Inflammatory macrophage treated with lipopolysaccharide for 4 hours (primary cell): ENCODE measurements around the gene ATF3.
"Not testable (repeated sequence)": the region's sequence is repeated elsewhere in the genome, so short reads cannot be mapped to it uniquely, and the experiment has no call there.

Source experiments
- DNase-seq: peaks from one replicate; pipeline ENCODE4 v3.0.0-alpha.2; 2020

Gene ATF3

DNA sequence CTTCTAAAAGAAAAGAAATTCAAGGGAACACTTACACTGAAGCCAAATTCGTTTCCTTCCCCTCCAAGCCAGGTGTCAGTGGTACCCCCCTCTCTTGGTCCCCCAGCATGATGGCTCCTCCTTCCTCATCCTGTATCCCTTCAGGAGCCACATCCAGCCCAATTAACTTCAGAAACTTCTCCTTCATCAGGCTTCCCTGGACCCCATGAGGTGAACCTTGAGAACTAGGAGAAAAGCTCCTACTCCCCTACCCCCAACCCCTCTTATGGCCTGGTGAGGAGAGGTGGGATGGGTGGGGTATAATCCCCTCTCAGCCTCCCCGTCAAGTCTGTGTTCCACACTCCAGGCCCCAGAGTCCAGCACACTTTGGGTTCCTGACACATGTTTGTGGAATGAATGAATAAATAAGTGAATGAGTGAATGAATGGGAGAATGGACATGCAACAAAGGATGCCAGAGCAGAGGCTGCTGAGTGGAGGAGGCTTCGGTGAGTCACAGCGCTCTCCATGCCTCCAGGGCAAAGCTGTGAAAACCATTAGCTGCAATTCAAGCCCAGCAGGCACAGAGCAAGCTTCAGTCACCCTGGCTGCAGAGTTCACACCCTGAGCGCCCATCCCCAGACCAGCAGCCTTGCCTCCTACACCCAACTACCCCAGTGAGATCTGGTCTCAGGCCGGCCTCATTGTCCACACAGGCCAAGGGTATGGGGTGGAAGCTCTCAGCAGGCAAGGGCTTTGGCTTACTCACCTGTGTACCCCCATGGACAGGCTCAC lies 47.3 kb downstream of the ATF3 start:
- DNase-seq, result no peak

DNA sequence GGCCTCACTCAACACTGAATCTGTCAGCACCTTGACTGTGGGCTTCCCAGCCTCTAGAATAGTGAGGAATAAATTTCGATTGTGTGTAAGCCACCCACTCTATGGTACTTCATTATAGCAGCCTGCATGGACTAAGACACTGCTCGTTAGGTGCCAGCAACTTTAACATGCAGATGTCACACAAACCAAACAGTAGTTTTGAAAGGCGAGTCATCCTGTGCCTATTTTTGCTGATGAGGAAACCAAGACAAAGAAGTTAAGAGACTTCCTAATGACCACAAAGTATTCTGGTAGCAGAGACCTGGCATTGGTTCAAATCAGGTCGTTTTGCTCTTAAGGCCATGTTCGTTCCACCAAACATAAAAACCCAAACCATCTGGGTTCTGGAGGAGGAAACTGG lies 48.2 kb downstream of the ATF3 start:
- no peak for DNase-seq

DNA sequence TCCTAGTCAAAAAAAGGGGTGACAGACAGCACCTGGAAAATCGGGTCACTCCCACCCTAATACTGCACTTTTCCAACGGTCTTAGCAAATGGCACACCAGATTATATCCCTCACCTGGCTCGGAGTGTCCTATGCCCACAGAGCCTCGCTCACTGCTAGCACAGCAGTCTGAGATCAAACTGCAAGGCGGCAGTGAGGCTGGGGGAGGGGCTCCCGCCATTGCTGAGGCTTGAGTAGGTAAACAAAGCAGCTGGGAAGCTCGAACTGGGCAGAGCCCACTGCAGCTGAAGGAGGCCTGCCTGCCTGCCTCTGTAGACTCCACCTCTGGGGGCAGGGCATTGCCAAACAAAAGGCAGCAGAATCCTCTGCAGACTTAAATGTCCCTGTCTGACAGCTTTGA lies 49.7 kb downstream of the ATF3 start:
- DNase-seq, result not testable (repeated sequence)

DNA sequence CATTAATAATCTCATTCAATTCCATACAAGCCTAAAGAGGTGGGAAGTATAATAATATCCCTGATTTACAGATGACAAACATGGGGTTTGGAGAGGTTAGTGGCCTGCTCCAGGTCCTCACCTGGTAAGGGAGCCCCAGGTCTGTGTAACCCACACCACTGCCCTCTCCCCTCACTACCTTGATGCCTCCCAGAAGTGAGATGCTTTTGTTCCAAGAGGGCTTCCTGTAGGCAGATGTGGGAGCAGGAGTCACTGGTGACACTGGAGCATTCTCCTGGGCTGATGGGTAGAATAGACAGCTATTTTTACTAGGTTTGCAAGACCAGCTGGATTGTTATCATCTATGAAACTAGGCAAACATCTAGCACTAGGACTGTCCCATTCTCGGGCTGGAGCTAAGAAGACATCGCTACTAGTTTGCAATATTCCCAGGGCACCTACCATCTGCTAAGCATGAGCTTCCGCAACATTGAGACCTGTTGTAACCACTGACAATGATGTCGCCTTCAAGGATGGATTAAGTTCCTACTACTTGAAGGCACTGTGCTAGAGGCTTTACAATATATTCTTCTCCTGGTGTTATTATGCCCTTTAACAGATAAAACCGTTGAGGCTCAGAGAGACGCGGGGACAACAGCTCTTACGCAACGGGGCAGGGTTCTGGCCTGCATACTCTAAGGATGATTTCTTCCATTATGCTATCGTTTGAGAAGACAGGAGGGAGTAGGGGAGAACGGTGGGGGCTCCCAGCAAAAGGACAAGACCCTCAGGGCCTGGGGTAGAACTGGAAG lies 56.0 kb downstream of the ATF3 start:
- DNase-seq, result peak; percentile 6

DNA sequence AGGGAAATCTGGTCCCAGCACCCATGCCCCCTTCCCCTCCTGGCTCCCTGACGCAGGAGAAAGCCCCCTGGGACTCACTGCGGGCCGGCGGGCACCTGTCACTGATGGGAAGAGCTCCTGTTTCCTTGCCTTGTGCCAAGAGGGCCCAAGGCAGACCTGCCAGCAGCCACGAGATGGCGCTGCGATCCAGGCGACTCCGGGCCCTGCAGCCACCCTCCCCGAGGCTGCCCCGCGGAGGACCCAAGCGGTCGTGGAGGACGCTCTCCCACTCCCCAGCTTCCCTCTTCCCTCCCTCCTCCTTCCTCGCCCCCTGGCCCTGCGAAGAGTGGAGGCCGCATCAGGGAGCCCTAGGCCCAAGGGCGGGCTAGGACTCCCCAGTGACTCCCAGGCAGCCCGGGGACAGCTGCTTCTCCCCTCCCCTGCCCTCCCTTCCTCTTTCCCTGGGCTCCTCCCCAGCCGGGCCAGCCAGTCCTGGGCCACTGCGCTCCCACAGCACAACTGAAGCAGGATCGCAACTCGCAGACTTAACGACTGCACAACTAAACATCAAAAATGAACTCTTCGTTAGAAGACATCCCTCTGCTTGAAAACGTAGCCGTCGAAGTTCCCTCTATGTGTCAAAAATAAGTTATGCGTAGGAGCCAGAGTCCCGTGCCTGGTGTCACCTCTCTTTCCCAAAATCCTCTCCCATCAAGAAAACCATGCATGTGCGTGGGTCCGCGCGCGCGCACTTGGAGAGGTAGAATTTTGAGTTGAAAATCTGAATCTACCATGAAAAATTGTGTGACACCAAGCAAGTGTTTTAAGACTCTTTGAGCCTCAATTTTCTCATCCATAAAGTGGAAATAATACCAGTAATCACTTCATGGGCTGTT lies 56.9 kb downstream of the ATF3 start:
- peak; percentile 87 for DNase-seq

DNA sequence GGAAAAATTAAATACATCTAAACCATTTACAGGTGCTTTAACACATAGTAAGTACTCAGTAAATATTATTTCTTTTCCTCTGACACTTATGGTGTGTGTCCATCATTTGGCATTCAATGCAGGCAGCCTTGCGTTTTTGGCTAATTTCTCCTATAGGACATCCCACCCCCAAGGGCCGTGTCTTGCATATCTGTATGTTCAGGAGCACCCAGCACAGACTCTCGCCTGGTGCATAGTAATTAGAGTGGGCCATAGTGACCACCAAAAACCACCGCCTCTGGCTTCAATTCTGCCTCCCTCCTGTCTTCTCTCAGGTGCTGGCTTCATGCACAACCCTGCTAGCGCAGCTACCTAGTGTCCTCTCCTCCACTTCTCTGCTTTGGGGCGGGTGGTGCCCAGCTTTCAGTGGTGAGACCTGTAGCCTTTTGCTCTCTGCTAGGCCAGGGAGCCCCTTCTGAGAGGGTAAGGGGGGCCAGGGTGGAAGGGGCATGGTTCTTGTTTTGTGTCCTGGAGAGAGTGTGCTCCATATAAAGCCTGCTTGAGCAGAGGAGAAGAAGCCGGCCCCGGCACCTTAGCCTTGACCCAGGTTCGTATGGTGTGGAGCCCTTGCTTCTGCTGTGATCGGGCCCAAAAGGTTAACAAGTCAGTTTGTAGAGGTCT lies 57.7 kb downstream of the ATF3 start:
- DNase-seq, result no peak

DNA sequence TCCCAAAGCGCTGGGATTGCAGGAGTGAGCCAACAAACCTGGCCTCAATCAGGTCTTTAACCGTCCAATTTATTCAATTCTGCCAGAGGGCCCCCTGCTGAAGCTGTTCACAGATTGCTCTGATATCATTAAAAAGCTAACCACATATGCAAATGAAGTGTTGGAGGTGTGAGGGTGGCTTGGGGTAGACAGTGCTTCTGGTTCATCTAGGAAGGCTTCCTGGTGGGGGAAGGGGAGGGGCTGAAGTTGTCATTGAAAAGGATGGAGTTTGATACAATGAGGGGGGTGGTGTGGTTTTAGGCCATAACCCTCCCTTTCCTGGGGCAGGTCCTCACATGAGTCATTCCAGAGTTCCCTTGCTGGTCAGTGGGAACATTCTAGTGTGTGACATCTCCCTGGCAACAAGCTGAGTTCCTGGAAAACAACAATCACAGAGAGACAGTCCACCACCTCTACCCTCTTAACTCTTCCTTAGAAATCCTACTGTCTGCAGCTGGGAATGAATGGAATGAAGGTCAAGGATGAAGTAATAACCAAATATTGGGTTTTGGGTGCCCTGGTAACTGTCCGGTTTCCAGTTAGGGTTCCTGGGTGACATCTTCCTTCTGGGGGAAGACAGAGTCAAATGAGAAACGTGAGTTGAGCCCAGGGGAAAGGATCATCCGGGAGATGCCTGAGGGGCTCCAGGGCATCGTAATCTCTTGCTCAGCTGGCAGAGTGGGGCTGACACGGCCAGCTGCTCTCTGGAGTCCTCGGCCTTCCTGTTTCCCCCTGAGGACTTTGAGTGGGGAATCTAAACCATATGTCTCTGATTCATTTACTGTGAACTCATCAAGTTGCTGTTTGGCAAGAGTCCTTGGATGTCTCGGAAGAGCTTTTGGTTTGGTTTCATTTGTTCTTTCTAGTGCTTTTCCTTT lies 58.9 kb downstream of the ATF3 start:
- peak; percentile 97 for DNase-seq

DNA sequence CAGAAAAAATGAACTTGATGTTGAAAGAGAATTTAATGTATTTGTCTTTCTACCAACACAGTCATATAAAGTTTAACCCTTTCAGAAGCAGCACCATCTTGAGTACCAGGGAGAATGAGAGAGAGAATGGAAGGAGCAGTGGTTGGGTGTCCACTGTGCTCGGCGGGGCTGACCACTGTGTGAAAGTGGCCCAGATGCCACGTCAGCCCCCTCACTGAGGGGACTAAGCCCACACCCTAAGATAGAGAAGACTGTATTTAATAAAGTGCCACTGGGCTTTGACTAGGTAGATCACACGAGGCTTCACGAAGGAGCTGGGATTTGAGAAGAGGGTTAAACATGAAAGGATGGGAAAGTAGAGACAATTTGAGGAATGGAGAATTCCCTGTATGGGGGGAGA lies 59.9 kb downstream of the ATF3 start:
- no peak for DNase-seq

DNA sequence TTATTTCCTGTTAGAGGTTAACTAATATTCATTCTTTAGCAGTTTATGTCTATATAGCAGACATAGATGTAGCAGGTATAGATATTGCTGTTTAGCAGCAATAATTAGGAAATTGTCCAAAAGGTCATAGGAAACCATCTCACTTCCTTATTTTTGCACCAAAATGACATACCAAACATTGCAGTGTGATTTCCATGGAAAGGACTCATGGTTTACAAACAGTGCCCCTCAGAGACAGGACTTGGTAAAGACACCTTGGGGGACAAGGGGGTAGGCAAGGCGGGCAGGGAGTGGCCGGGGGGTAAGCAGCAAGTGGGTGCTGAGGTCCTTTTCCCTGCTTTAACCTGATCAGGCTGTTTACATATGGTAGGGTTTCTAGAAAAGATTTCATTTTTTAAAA lies 60.5 kb downstream of the ATF3 start:
- DNase-seq, result peak; percentile 92

DNA sequence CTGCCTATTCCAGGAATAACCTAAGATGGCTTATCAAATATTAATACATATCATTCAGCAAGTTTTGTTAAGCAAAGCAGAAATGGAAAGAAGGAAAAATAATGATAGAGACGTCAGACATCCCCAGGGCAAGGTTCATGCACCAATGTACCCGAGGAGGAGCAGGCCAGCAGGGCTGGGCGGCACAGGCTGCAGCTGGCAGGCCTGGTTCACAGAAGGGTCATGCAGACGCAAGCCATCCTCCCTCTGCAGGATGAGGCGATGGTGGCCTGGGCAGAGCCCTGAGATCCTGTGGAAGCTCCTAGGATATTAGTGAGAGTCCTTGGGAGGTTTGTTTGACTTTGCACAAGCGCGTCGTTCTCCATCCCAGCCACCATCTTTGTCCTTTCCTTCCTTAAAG lies 61.0 kb downstream of the ATF3 start:
- DNase-seq, result no peak

DNA sequence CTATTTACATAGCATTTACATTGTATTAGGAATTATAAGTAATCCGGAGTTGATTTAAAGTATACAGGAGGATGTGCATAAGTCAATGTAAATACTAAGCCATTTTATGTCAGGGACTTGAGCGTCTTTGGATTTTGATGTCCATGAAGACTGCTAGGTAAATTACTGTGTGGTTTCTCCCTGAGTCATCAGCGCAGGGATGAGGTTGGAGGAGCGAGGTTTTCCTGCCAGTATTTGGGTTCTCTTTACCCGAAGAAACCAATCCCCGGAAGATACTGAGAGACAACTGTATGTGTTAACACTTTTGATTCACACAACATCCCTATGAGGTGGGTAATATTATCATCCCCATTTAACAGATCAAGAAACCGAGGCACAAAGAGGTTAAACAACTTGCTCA lies 61.7 kb downstream of the ATF3 start:
- no peak for DNase-seq
